ENCODE data around the gene GPR132.

- TF ChIP-seq, protein P1, sequence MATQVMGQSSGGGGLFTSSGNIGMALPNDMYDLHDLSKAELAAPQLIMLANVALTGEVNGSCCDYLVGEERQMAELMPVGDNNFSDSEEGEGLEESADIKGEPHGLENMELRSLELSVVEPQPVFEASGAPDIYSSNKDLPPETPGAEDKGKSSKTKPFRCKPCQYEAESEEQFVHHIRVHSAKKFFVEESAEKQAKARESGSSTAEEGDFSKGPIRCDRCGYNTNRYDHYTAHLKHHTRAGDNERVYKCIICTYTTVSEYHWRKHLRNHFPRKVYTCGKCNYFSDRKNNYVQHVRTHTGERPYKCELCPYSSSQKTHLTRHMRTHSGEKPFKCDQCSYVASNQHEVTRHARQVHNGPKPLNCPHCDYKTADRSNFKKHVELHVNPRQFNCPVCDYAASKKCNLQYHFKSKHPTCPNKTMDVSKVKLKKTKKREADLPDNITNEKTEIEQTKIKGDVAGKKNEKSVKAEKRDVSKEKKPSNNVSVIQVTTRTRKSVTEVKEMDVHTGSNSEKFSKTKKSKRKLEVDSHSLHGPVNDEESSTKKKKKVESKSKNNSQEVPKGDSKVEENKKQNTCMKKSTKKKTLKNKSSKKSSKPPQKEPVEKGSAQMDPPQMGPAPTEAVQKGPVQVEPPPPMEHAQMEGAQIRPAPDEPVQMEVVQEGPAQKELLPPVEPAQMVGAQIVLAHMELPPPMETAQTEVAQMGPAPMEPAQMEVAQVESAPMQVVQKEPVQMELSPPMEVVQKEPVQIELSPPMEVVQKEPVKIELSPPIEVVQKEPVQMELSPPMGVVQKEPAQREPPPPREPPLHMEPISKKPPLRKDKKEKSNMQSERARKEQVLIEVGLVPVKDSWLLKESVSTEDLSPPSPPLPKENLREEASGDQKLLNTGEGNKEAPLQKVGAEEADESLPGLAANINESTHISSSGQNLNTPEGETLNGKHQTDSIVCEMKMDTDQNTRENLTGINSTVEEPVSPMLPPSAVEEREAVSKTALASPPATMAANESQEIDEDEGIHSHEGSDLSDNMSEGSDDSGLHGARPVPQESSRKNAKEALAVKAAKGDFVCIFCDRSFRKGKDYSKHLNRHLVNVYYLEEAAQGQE (IDR thresholded peaks at IDR 0.05; ENCODE audit: unreplicated experiment), result no peak
- TF ChIP-seq CTCF (conservative IDR thresholded peaks at IDR 0.05; ENCODE audit: low read depth in 2 of 2), result no peak
- no peak for TF ChIP-seq POLR2AphosphoS5 (IDR thresholded peaks at IDR 0.05; ENCODE audit: low read depth)
- TF ChIP-seq EZH2phosphoT487 (IDR thresholded peaks at IDR 0.05; ENCODE audit: unreplicated experiment), result no peak
- no peak for TF ChIP-seq EZH2 (IDR thresholded peaks at IDR 0.05; ENCODE audit: low read depth, unreplicated experiment)
- TF ChIP-seq NANOG (IDR thresholded peaks at IDR 0.05; ENCODE audit: borderline replicate concordance), result no peak
- no peak for TF ChIP-seq CREB1 (CRISPR knock-in tag; IDR thresholded peaks at IDR 0.05; ENCODE audit: low read depth)
- TF ChIP-seq ZNF114 (CRISPR knock-in tag; IDR thresholded peaks at IDR 0.05), result no peak
- TF ChIP-seq, protein P2, sequence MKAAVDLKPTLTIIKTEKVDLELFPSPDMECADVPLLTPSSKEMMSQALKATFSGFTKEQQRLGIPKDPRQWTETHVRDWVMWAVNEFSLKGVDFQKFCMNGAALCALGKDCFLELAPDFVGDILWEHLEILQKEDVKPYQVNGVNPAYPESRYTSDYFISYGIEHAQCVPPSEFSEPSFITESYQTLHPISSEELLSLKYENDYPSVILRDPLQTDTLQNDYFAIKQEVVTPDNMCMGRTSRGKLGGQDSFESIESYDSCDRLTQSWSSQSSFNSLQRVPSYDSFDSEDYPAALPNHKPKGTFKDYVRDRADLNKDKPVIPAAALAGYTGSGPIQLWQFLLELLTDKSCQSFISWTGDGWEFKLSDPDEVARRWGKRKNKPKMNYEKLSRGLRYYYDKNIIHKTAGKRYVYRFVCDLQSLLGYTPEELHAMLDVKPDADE (IDR thresholded peaks at IDR 0.05), result no peak
- TF ChIP-seq ZNF462 (CRISPR knock-in tag; IDR thresholded peaks at IDR 0.05), result no peak
- TF ChIP-seq STAT1 (IDR thresholded peaks at IDR 0.05; ENCODE audit: unreplicated experiment), result no peak
- TF ChIP-seq JUNB (IDR thresholded peaks at IDR 0.05; ENCODE audit: unreplicated experiment), result no peak
Measured at GRCh38 chr14:105023144-105023543, 42.1 kb downstream of the GPR132 start.
